ENCODE results near the gene EXOC3L1. TPM values are rescaled to one million over a fixed set of nuclear protein-coding genes. Genes with fewer than 3 reads are reported as not detected.

Gene EXOC3L1
- total RNA-seq, 4 donors from 2014 or later = 0.95 to 3.8 (median 1.7) TPM

- H3K4me3 ChIP-seq (ENCODE audit: low read depth, poor library complexity, severe bottlenecking) = no peak overlapping the region
- intact Hi-C loops (cut with DNase I; ENCODE audit: low total_unique reads) = no loop called here
- no peak for TF ChIP-seq CTCF (IDR thresholded peaks at IDR 0.05)
- TF ChIP-seq POLR2A (IDR thresholded peaks at IDR 0.05) = no peak
- DNase-seq (ENCODE audit: low spot score in 2 of 2) = peak in 1 of 2 donors; percentile 85
- WGBS, 2 donors = 70 to 78% methylated on average over 9 to 12 of the region's 13 CpGs
Observed at GRCh38 chr16:67179421-67180080, 10.4 kb downstream of the EXOC3L1 start.

GRCh38 chr16:67177743-67178699 is 11.9 kb downstream of the EXOC3L1 start:
- 3 to 4% methylated on average over 32 to 52 of the region's 73 CpGs for WGBS, 2 donors
- H3K4me3 ChIP-seq (ENCODE audit: low read depth, poor library complexity, severe bottlenecking) = no peak overlapping the region
- intact Hi-C loops (cut with DNase I; ENCODE audit: low total_unique reads) = no loop called here
- TF ChIP-seq POLR2A (IDR thresholded peaks at IDR 0.05) (no peak), CTCF (IDR thresholded peaks at IDR 0.05) (no peak)
- DNase-seq (ENCODE audit: low spot score in 2 of 2) = no peak

GRCh38 chr16:67176662-67177061 is 13.3 kb downstream of the EXOC3L1 start:
- H3K4me3 ChIP-seq (ENCODE audit: low read depth, poor library complexity, severe bottlenecking) = no peak overlapping the region
- intact Hi-C loops (cut with DNase I; ENCODE audit: low total_unique reads) = no loop called here
- 69 to 79% methylated on average over 9 to 12 of the region's 12 CpGs for WGBS, 2 donors
- no peak for DNase-seq (ENCODE audit: low spot score in 2 of 2)
- TF ChIP-seq CTCF (IDR thresholded peaks at IDR 0.05) (no peak), POLR2A (IDR thresholded peaks at IDR 0.05) (no peak)

- no peak for DNase-seq (ENCODE audit: low spot score in 2 of 2)
- no peak overlapping the region for H3K4me3 ChIP-seq (ENCODE audit: low read depth, poor library complexity, severe bottlenecking)
- intact Hi-C loops (cut with DNase I; ENCODE audit: low total_unique reads) = no loop called here
- WGBS, 2 donors = 50 to 53% methylated on average over 27 to 31 of the region's 31 CpGs
- TF ChIP-seq CTCF (IDR thresholded peaks at IDR 0.05) = no peak
- TF ChIP-seq POLR2A (IDR thresholded peaks at IDR 0.05) = no peak
Observed at GRCh38 chr16:67174706-67175231, 15.2 kb downstream of the EXOC3L1 start.

GRCh38 chr16:67173808-67174705 is 15.9 kb downstream of the EXOC3L1 start:
- peak in 1 of 3 donors; percentile 44 for TF ChIP-seq CTCF (IDR thresholded peaks at IDR 0.05)
- no peak for TF ChIP-seq POLR2A (IDR thresholded peaks at IDR 0.05)
- intact Hi-C loops (cut with DNase I; ENCODE audit: low total_unique reads) = no loop called here
- peak; percentile 75 to 96 for DNase-seq (ENCODE audit: low spot score in 2 of 2)

More at GRCh38 chr16:67173808-67174705, 15.9 kb downstream of the EXOC3L1 start:
- WGBS, 2 donors = 1% methylated on average over 14 to 71 of the region's 71 CpGs
- H3K4me3 ChIP-seq (ENCODE audit: low read depth, poor library complexity, severe bottlenecking) = no peak overlapping the region
